Vagina (tissue), 2 donors: Measurements from ENCODE around the gene FARP2. TPM values are rescaled to one million over a fixed set of nuclear protein-coding genes. Genes with fewer than 3 reads are reported as not detected.

ENCODE experiments used
- DNase-seq, 2 donors: peaks; one replicate each; pipeline ENCODE4 v3.0.0-alpha.2; 2017; ENCODE audit errors: extremely low spot score in 2 of 2
- H3K27ac ChIP-seq: fragments of 200-600 bp; sonication (generic); one replicate; pipeline ENCODE4 v1.5.1; 2019
- H3K27me3 ChIP-seq: fragments of 200-600 bp; sonication (generic); one replicate; pipeline ENCODE4 v1.5.1; 2019
- H3K36me3 ChIP-seq, 2 donors: fragments of 200-600 bp; sonication (generic); one replicate each; pipeline ENCODE4 v1.5.1; 2017 to 2019
- H3K4me1 ChIP-seq: fragments of 200-600 bp; sonication (generic); one replicate; pipeline ENCODE4 v1.5.1; 2019
- H3K4me3 ChIP-seq, 2 donors: fragments of 200-600 bp; sonication (generic); 1 replicate in 1 of 2; 2 replicates in 1 of 2; pipeline ENCODE4 v1.5.1; 2016 to 2019
- H3K9me3 ChIP-seq: fragments of 200-600 bp; sonication (generic); one replicate; pipeline ENCODE4 v1.5.1; 2019
- POLR2A ChIP-seq, 2 donors: fragments of 450-650 bp; IDR thresholded peaks; one replicate each; pipeline ENCODE4 v1.6.1; 2017; ENCODE audit warnings: antibody characterized with exemption in 2 of 2, mild to moderate bottlenecking in 2 of 2, moderate library complexity in 2 of 2
- POLR2AphosphoS5 ChIP-seq, 2 donors: sonication (generic); formaldehyde crosslinking; IDR thresholded peaks; one replicate each; pipeline ENCODE4 v1.9.0; 2017; ENCODE audit warnings: antibody characterized with exemption in 2 of 2, mild to moderate bottlenecking in 2 of 2, low read depth in 1 of 2; ENCODE audit not compliant: insufficient read depth in 1 of 2
- intact Hi-C: fragments of 100-400 bp; cut with DNase I; formaldehyde crosslinking; loops from one replicate; pipeline ENCODE4 v1.15.1; 2023
- total RNA-seq: library from RNA; depleted of rRNA; stranded (reverse); fragments of >200 nt; gene quantifications from one replicate; pipeline ENCODE4 v1.2.3, GENCODE V29; 2016
- TF ChIP-seq, protein P1 (sequence below), 3 experiments: fragments of 450-650 bp in 2 of 3; fragments of 200-600 bp in 1 of 3; sonication (generic) in 1 of 3; IDR thresholded peaks; one replicate each; pipeline ENCODE4 v1.5.1; 2017 to 2019; ENCODE audit warnings: antibody characterized with exemption in 3 of 3, mild to moderate bottlenecking in 2 of 3, moderate library complexity in 2 of 3

Gene FARP2
- total RNA-seq, 1 donor from 2014 or later: 32.9 TPM

DNA sequence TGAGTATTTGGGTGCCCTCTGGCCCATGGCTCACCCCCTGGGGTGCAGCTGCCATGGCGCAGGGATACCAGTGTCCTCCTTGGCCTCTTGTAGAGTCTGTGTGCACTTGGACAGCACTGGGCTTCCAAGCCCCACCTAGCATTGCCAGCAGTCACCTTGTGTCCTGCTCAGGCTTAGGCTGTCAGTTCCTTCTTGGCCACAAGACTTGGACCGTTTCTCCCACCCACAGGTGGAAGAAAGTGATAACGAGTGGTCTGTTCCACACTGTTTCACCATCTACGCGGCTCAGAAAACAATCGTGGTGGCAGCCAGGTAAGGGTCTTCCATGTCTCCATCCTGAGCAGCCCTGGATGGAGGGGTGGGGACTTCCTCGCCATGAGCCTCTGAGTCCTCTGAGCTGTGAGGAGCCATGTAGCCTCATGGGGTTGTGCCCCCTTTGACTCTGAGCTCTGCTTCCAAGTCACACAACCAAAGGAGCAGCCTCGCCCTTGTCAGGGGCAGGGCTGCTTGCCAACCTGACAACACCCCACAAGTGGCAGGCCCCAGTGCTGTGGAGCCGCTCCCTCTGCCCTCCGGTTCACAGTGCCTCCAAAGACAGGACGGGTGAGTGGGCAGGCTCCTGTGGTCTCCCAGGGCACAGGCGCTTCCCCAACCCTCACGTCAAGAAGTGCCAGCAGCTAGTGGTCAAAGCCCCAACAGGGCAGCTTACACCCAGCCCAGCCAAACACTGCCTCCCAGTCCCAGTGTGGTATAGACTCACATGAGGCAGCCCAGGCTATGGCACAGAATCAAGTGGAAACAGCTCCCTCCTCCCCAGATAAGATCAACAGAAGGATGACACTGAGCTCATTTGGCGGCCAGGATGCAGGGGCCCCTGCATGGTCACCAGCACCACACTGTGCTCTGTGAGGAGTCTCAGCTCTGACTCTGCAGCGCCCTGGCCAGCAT lies 133.9 kb downstream of the FARP2 start:
- H3K27me3 ChIP-seq: no peaks in the 10 kb centered on the region
- H3K27ac ChIP-seq: no peak overlapping the region
- no peaks in the 10 kb centered on the region for H3K9me3 ChIP-seq
- peaks cover 6% of the 10 kb centered on the region for H3K4me1 ChIP-seq
- H3K36me3 ChIP-seq: peaks cover 0 to 25% of the 10 kb centered on the region in 2 donors
- no peak for DNase-seq
- H3K4me3 ChIP-seq: no peak overlapping the region
- TF ChIP-seq, protein P1, sequence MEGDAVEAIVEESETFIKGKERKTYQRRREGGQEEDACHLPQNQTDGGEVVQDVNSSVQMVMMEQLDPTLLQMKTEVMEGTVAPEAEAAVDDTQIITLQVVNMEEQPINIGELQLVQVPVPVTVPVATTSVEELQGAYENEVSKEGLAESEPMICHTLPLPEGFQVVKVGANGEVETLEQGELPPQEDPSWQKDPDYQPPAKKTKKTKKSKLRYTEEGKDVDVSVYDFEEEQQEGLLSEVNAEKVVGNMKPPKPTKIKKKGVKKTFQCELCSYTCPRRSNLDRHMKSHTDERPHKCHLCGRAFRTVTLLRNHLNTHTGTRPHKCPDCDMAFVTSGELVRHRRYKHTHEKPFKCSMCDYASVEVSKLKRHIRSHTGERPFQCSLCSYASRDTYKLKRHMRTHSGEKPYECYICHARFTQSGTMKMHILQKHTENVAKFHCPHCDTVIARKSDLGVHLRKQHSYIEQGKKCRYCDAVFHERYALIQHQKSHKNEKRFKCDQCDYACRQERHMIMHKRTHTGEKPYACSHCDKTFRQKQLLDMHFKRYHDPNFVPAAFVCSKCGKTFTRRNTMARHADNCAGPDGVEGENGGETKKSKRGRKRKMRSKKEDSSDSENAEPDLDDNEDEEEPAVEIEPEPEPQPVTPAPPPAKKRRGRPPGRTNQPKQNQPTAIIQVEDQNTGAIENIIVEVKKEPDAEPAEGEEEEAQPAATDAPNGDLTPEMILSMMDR (IDR thresholded peaks at IDR 0.05): no peak
- TF ChIP-seq POLR2AphosphoS5 (IDR thresholded peaks at IDR 0.05; ENCODE audit: insufficient read depth in 1 of 2, low read depth in 1 of 2) (no peak), POLR2A (IDR thresholded peaks at IDR 0.05) (no peak)
- intact Hi-C loops: no loop called here

DNA sequence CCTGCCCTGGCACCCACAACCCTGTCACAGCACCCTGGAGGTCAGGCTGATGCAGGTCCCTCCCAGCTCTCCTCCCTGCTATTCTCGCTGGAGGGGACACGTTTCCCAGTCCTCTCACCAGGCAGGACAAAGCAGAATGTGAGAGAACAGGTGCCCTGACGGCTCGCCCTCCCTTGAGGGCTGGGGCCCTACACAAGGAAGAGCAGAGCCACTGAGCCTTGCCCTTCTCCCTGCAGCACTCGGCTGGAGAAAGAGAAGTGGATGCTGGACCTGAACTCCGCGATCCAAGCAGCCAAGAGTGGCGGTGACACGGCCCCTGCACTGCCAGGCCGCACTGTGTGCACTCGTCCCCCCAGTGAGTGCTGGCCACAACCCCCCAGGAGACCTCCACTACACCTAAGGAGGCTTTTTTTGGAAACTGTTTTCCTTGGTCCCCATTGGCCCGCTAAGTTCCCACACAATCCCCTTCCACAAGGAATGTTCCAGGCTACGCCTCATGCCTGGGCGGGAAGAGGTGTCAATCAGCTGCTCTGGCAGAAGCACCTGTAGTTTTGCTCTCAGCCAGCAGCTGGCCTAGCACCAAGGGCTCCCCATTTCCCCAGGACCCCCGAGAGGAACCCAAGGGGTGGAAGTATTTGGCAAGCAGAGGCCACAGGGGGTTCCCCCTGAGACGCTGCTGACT lies 134.9 kb downstream of the FARP2 start:
- peaks cover 6% of the 10 kb centered on the region for H3K4me1 ChIP-seq
- DNase-seq: no peak
- TF ChIP-seq POLR2A (IDR thresholded peaks at IDR 0.05): no peak
- TF ChIP-seq POLR2AphosphoS5 (IDR thresholded peaks at IDR 0.05; ENCODE audit: insufficient read depth in 1 of 2, low read depth in 1 of 2): no peak
- TF ChIP-seq, protein P1 (IDR thresholded peaks at IDR 0.05): no peak
- no peak overlapping the region for H3K27ac ChIP-seq
- H3K4me3 ChIP-seq: no peak overlapping the region
- intact Hi-C loops: no loop called here
- peaks cover 0 to 34% of the 10 kb centered on the region in 2 donors for H3K36me3 ChIP-seq
- H3K27me3 ChIP-seq: no peaks in the 10 kb centered on the region
- no peaks in the 10 kb centered on the region for H3K9me3 ChIP-seq

DNA sequence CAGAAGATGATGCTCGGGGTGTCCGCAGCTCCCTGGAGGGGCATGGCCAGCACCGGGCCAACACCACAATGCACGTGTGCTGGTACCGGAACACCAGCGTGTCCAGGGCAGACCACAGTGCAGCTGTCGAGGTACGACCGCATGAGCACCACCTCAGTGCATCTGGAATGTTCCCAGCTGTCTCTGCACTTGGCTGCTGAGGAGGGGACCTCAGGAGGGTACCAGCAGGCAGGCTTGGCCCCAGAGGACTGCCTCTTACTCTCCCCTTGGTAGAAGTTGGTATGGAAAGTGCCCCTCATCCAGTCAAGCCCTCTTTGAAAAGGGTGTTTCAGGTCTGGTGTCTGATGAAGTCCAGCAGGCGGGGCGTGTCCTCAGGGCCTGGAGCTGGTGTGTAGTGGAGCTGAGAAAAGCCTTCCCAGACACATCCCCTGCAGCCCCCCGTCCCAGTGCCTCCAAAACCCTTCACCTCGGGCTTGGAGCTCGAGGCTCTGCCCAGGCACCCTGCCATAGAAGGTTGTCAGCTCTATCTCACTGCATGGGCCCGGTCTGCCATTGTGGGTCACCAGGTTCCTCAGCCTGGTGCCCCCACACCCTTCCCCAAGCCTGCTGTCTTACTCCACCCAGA lies 135.6 kb downstream of the FARP2 start:
- DNase-seq: no peak
- no peak overlapping the region for H3K27ac ChIP-seq
- no peaks in the 10 kb centered on the region for H3K9me3 ChIP-seq
- TF ChIP-seq POLR2A (IDR thresholded peaks at IDR 0.05) (no peak), POLR2AphosphoS5 (IDR thresholded peaks at IDR 0.05; ENCODE audit: insufficient read depth in 1 of 2, low read depth in 1 of 2) (no peak)
- TF ChIP-seq, protein P1 (IDR thresholded peaks at IDR 0.05): no peak
- peaks cover 0 to 39% of the 10 kb centered on the region in 2 donors for H3K36me3 ChIP-seq
- no peak overlapping the region for H3K4me3 ChIP-seq
- peaks cover 6% of the 10 kb centered on the region for H3K4me1 ChIP-seq
- H3K27me3 ChIP-seq: no peaks in the 10 kb centered on the region
- intact Hi-C loops: no loop called here

DNA sequence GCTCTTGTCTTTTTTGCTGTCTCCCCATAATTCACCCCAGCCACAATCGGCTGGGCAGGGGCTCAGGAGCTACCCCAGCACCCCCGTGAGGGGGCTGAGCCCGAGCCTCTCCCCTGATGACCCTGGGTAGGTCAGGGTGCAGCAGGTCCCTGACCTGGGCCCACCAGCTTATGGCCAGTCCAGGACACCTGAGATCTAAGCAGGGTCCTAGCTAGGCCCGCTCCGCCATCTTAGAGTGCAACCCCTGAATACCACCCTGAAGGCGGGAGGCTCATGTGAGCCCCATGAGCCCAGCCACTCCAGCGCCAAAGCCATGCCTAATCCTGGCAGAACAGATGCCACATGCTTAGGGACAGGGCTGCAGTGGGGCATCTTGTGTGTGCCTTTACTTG lies 136.1 kb downstream of the FARP2 start:
- Histone ChIP-seq H3K27ac (no peak overlapping the region), H3K9me3 (no peaks in the 10 kb centered on the region), H3K4me3 (no peak overlapping the region), H3K4me1 (peaks cover 6% of the 10 kb centered on the region), H3K36me3 (peaks cover 0 to 39% of the 10 kb centered on the region in 2 donors), H3K27me3 (no peaks in the 10 kb centered on the region)
- DNase-seq: no peak
- intact Hi-C loops: no loop called here
- TF ChIP-seq POLR2A (IDR thresholded peaks at IDR 0.05): no peak
- TF ChIP-seq, protein P1 (IDR thresholded peaks at IDR 0.05): no peak
- no peak for TF ChIP-seq POLR2AphosphoS5 (IDR thresholded peaks at IDR 0.05; ENCODE audit: insufficient read depth in 1 of 2, low read depth in 1 of 2)
